ENCODE data around the gene QPRT.

DNA sequence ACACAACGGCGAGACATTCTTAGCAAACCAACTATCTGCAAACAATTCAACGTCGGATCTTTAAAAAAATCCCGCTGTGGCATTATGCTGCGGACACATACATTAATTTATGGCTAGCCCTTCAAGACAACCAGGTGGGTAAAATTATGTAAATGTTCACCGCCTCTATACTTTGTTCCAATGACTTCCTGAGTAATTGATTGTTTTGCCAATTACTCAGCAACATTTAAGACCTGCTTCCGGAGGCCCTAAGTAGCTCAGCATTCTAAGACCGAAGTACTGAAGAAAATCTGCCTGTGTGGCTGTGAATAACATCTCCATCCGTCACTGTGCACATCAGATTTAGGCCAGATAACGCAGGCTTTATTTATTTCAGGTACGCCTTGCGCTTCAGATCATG lies 23.3 kb downstream of the QPRT start:
- no peak for TF ChIP-seq POLR2A (IDR thresholded peaks at IDR 0.05; ENCODE audit: low read depth, low read length)
- TF ChIP-seq CTCF (IDR thresholded peaks at IDR 0.05; ENCODE audit: extremely low read depth in 1 of 2, insufficient read depth in 1 of 2, low read depth in 1 of 2, low read length in 2 of 2), result no peak

All from endothelial cell of umbilical vein (primary cell).